Measurements from ENCODE around the gene KCNG1. TPM values are rescaled to one million over a fixed set of nuclear protein-coding genes. Genes with fewer than 3 reads are reported as not detected.

Gene KCNG1
- total and polyA plus RNA-seq, 2 experiments from 2014 or later = 60.1 to 72.0 TPM

GRCh38 chr20:51010043-51010365, 12.9 kb downstream of the KCNG1 start:
- Histone ChIP-seq H3K27me3 (no peaks in the 10 kb centered on the region), H3K27ac (no peak overlapping the region), H3K9me3 (ENCODE audit: low read depth) (no peaks in the 10 kb centered on the region), H3K4me3 (no peak overlapping the region), H3K4me1 (ENCODE audit: low read depth) (peaks cover 7% of the 10 kb centered on the region), H3K36me3 (peaks cover 3% of the 10 kb centered on the region)
- TF ChIP-seq, protein P1, sequence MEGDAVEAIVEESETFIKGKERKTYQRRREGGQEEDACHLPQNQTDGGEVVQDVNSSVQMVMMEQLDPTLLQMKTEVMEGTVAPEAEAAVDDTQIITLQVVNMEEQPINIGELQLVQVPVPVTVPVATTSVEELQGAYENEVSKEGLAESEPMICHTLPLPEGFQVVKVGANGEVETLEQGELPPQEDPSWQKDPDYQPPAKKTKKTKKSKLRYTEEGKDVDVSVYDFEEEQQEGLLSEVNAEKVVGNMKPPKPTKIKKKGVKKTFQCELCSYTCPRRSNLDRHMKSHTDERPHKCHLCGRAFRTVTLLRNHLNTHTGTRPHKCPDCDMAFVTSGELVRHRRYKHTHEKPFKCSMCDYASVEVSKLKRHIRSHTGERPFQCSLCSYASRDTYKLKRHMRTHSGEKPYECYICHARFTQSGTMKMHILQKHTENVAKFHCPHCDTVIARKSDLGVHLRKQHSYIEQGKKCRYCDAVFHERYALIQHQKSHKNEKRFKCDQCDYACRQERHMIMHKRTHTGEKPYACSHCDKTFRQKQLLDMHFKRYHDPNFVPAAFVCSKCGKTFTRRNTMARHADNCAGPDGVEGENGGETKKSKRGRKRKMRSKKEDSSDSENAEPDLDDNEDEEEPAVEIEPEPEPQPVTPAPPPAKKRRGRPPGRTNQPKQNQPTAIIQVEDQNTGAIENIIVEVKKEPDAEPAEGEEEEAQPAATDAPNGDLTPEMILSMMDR (IDR thresholded peaks at IDR 0.05; ENCODE audit: low read depth, low read length) = no peak
- DNase-seq (ENCODE audit: low read depth in 1 of 2, low spot score in 1 of 2) = no peak

GRCh38 chr20:51009303-51010042, 13.4 kb downstream of the KCNG1 start:
- TF ChIP-seq, protein P1 (IDR thresholded peaks at IDR 0.05; ENCODE audit: low read depth, low read length) = no peak
- peaks cover 3% of the 10 kb centered on the region for H3K36me3 ChIP-seq

DNA sequence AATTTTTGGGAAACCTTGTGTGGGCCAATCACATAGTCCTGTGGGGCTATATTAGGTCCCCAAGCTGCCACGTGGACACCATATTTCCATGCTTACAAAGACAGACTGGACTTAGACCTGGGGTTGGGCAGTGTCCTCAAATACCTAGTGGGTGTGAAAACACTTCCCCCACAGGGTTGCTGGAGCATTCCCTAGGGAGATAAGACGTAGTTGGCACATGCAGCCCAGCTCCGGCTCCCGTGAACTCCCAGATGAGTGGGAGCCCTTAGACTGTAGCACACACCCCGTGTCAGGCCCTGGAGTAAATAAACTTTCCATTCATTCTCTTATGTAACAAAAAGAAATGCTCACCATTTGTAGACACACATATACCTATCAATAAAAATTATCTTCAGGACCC, 14.2 kb downstream of the KCNG1 start:
- H3K4me1 ChIP-seq (ENCODE audit: low read depth) = peaks cover 4% of the 10 kb centered on the region
- H3K36me3 ChIP-seq = peaks cover 8% of the 10 kb centered on the region
- H3K27me3 ChIP-seq = no peaks in the 10 kb centered on the region
- TF ChIP-seq, protein P1 (IDR thresholded peaks at IDR 0.05; ENCODE audit: low read depth, low read length) = no peak
- no peak overlapping the region for H3K27ac ChIP-seq
- H3K9me3 ChIP-seq (ENCODE audit: low read depth) = no peaks in the 10 kb centered on the region
- DNase-seq (ENCODE audit: low read depth in 1 of 2, low spot score in 1 of 2) = no peak
- no peak overlapping the region for H3K4me3 ChIP-seq

More at GRCh38 chr20:51009303-51010042, 13.4 kb downstream of the KCNG1 start:
- Histone ChIP-seq H3K4me3 (no peak overlapping the region), H3K27ac (no peak overlapping the region), H3K4me1 (ENCODE audit: low read depth) (peaks cover 4% of the 10 kb centered on the region), H3K27me3 (no peaks in the 10 kb centered on the region), H3K9me3 (ENCODE audit: low read depth) (no peaks in the 10 kb centered on the region)
- no peak for DNase-seq (ENCODE audit: low read depth in 1 of 2, low spot score in 1 of 2)

DNA sequence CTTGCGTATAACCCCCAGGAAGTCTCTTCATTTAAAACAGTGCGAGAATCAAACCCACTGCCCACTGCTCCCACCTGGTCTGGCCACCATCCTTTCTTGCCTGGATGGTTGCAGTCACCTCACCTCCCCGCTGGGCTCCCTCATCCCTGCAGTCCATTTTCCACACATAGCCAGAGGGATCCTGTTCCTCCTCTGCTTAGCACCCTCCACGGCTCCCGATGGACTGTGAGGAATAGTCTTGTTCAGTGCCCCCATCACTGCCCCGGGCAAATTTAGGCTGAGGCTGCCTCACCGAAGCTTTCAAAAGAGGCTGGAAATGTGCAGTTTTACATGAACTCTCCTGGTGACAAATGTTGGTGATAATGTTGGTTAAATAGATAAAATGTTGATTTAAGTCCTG, 17.7 kb downstream of the KCNG1 start:
- no peaks in the 10 kb centered on the region for H3K4me1 ChIP-seq (ENCODE audit: low read depth)
- TF ChIP-seq, protein P1 (IDR thresholded peaks at IDR 0.05; ENCODE audit: low read depth, low read length) = no peak
- no peak overlapping the region for H3K4me3 ChIP-seq
- no peak overlapping the region for H3K27ac ChIP-seq
- no peaks in the 10 kb centered on the region for H3K27me3 ChIP-seq
- peaks cover 8% of the 10 kb centered on the region for H3K36me3 ChIP-seq
- no peaks in the 10 kb centered on the region for H3K9me3 ChIP-seq (ENCODE audit: low read depth)
- no peak for DNase-seq (ENCODE audit: low read depth in 1 of 2, low spot score in 1 of 2)

GRCh38 chr20:51004781-51005180, 18.1 kb downstream of the KCNG1 start:
- no peaks in the 10 kb centered on the region for H3K4me1 ChIP-seq (ENCODE audit: low read depth)
- peaks cover 8% of the 10 kb centered on the region for H3K36me3 ChIP-seq
- no peaks in the 10 kb centered on the region for H3K9me3 ChIP-seq (ENCODE audit: low read depth)
- H3K27ac ChIP-seq = no peak overlapping the region
- no peak overlapping the region for H3K4me3 ChIP-seq
- TF ChIP-seq, protein P1 (IDR thresholded peaks at IDR 0.05; ENCODE audit: low read depth, low read length) = no peak
- no peaks in the 10 kb centered on the region for H3K27me3 ChIP-seq
- DNase-seq (ENCODE audit: low read depth in 1 of 2, low spot score in 1 of 2) = no peak

Measured in cardiac muscle cell (in vitro differentiated cells and primary cell).